Activated CD4-positive, alpha-beta memory T cell treated with anti-CD3 and anti-CD28 coated beads, Interleukin-2, amount 10 ng/mL, durations not matched to agents 7 days and 5 days (primary cell): ENCODE measurements around the gene YWHAH. TPM values are rescaled to one million over a fixed set of nuclear protein-coding genes. Genes with fewer than 3 reads are reported as not detected.

Experiments
- CTCF ChIA-PET: fragments of 350-600 bp; sonication (Branson Sonifier 250); formaldehyde crosslinking; loops from one replicate; lab custom pipeline; 2021; ENCODE audit warnings: antibody characterized with exemption, inconsistent platforms; lab: Charles Lee
- POLR2A ChIA-PET: fragments of 350-600 bp; sonication (Branson Sonifier 250); formaldehyde crosslinking; loops from one replicate; lab custom pipeline; 2021; ENCODE audit warnings: antibody characterized with exemption; lab: Charles Lee
- DNase-seq: peaks from one replicate; pipeline ENCODE4 v3.0.0-alpha.2; 2020
- H3K27ac Mint-ChIP-seq: one replicate; pipeline ENCODE4 v1.8.0; 2021; ENCODE audit warnings: mild to moderate bottlenecking, mixed read lengths
- H3K27me3 Mint-ChIP-seq: one replicate; pipeline ENCODE4 v1.8.0; 2021; ENCODE audit warnings: mixed read lengths
- H3K36me3 Mint-ChIP-seq: one replicate; pipeline ENCODE4 v1.8.0; 2021; ENCODE audit warnings: low read depth, mixed read lengths
- H3K4me1 Mint-ChIP-seq: one replicate; pipeline ENCODE4 v1.8.0; 2021; ENCODE audit warnings: mixed read lengths
- H3K4me3 Mint-ChIP-seq: one replicate; pipeline ENCODE4 v1.8.0; 2021; ENCODE audit warnings: mild to moderate bottlenecking, mixed read lengths
- H3K9me3 Mint-ChIP-seq: one replicate; pipeline ENCODE4 v1.8.0; 2021; ENCODE audit warnings: mixed read lengths
- total RNA-seq, 2 experiments: library from RNA; stranded (reverse); gene quantifications; one replicate each; pipeline ENCODE4 v1.2.3, GENCODE V29; 2021

Gene YWHAH
- total RNA-seq, 2 experiments from 2014 or later: 203 to 211 TPM

GRCh38 chr22:31927562-31927961 is 16.8 kb upstream of the YWHAH start:
- no peaks in the 10 kb centered on the region for H3K36me3 Mint-ChIP-seq
- DNase-seq: no peak
- H3K4me1 Mint-ChIP-seq: peaks cover 16% of the 10 kb centered on the region
- ChIA-PET POLR2A (no interaction called here), CTCF (no interaction called here)
- H3K9me3 Mint-ChIP-seq: no peaks in the 10 kb centered on the region
- peaks cover 37% of the 10 kb centered on the region for H3K27me3 Mint-ChIP-seq
- no peak overlapping the region for H3K27ac Mint-ChIP-seq
- no peak overlapping the region for H3K4me3 Mint-ChIP-seq

DNA sequence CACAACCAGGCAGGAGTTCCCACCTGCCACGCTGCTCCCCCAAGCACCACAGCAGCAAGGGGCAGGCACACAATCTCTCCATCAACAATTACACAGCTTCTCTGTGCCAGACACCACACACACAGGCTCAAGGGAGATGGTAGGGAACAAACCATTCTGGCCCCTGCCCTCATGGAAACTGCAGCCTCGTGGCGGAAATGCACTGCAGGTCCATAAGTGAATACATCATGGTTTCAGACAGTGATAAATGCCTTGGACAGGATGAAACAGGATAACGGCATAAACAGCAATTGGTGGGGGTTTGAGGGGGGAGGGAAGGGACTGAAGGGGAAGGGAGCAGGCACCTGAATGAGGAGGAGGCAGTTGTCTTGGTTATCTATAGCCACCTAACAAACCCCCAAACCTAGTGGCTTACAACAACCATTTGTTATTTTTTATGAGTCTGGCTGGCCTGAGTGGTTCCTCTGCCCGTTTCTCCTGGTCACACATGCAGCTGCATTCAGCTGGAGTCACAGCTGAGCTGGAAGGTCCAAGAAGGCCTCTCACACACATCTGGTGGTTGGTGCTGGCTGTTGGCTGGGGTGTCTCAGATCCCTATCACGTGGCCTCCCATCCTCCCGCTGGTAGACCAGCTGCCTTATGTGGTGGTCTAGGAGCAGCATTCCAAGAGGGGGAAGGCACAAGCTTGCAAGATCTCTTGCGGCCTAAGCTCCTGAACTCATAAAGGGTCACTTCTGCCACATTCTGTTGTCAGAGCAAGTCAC is 15.0 kb upstream of the YWHAH start:
- Mint-ChIP-seq H3K4me3 (no peak overlapping the region), H3K27ac (no peak overlapping the region), H3K9me3 (no peaks in the 10 kb centered on the region), H3K27me3 (peaks cover 29% of the 10 kb centered on the region), H3K36me3 (no peaks in the 10 kb centered on the region), H3K4me1 (peaks cover 5% of the 10 kb centered on the region)
- POLR2A ChIA-PET: no interaction called here
- CTCF ChIA-PET: interaction anchor here (0.6 to 1.4 kb wide), 2 partner anchors 41 to 137 kb away, joined by 3 to 4 read pairs; no protein-coding TSS in a partner anchor
- DNase-seq: no peak

DNA sequence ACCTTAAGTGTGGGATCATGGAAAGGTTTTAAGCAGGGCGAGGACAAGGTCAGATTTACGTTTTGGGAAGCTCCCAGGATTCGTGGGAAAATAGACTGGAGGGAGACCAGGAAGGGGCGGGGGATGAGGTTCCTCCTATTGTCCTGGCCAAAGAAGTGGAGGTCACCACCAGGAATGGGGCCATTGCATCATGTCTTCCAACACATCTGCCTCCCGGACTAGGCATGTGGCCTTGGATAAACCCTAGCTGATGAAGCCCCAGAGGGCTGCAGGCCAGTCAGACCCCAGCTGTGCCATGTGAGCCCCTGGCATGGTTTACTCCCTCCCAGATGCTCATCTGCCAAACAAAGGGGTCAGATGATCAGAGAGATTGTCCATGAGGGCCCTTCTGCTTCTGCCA is 11.5 kb upstream of the YWHAH start:
- CTCF ChIA-PET: interaction anchor here (1.5 kb wide), 1 partner anchor 37 kb away, joined by 3 read pairs; no protein-coding TSS in a partner anchor
- H3K9me3 Mint-ChIP-seq: no peaks in the 10 kb centered on the region

DNA sequence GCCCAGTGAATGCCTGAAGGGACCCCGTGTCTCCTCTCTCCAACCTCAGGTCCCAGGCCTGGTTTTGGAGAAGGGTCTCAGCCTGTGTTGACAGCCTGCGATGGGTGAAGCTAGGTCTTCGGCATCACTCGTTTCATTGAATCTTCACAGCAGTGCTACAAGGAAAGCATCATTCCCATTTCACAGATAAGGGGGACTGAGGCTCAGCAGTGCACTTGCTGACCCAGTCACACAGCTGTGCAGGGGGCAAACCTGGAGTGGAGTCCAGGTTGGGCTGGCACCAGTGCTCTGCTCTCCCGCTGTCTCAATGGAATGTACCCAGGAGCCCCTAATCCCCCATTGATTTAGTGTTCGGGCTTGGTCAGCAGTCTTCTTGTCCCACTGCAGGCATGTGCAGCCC is 10.9 kb upstream of the YWHAH start:
- no peaks in the 10 kb centered on the region for H3K36me3 Mint-ChIP-seq
- H3K4me1 Mint-ChIP-seq: peaks cover 2% of the 10 kb centered on the region
- CTCF ChIA-PET: interaction anchor here (1.5 kb wide), 1 partner anchor 37 kb away, joined by 3 read pairs; no protein-coding TSS in a partner anchor
- H3K9me3 Mint-ChIP-seq: no peaks in the 10 kb centered on the region
- H3K27ac Mint-ChIP-seq: no peak overlapping the region
- POLR2A ChIA-PET: no interaction called here
- DNase-seq: no peak
- no peak overlapping the region for H3K4me3 Mint-ChIP-seq
- peaks cover 9% of the 10 kb centered on the region for H3K27me3 Mint-ChIP-seq

More for the DNA sequence above, 11.5 kb upstream of the YWHAH start:
- DNase-seq: no peak
- POLR2A ChIA-PET: no interaction called here
- Mint-ChIP-seq H3K36me3 (no peaks in the 10 kb centered on the region), H3K27me3 (peaks cover 11% of the 10 kb centered on the region), H3K4me3 (no peak overlapping the region), H3K4me1 (peaks cover 2% of the 10 kb centered on the region), H3K27ac (no peak overlapping the region)

DNA sequence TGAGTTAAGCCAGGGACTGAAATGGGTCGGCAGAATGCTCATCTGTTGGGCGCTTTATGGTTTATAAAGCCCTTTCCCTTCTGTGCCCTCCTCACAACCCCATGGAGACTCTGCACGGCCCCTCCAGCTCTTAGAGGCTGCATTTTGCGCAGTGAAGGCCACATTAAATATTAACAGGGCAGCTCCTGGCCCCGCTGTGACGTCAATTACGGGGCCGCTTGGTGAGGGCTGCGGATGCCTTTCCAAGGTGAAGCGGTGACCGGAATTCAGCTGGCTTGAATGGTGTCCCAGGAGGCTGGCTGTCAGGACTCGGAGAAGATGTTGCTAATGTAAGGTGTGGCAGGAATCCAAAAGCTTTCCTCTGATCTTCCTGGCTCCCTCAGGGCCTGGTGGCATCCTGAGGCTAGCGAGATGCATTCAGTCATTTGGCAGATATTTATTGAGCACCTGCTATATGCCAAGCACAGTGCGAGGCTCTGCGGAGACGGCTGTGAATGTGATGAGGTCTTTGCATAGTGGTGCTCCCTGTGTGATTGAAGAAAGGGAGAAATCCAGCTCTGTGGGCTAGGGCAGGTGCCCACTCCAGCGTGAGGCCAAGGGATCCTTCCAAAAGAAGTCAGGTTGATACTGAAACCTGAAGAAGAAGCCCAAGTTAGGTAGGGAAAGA is 10.4 kb upstream of the YWHAH start:
- CTCF ChIA-PET: interaction anchor here (1.0 kb wide), 1 partner anchor 272 kb away, joined by 3 read pairs; the partner anchor contains the start of gene PISD
- Mint-ChIP-seq H3K27me3 (peaks cover 10% of the 10 kb centered on the region), H3K4me1 (peaks cover 2% of the 10 kb centered on the region), H3K27ac (no peak overlapping the region), H3K36me3 (no peaks in the 10 kb centered on the region), H3K4me3 (no peak overlapping the region), H3K9me3 (no peaks in the 10 kb centered on the region)
- no peak for DNase-seq
- POLR2A ChIA-PET: no interaction called here

DNA sequence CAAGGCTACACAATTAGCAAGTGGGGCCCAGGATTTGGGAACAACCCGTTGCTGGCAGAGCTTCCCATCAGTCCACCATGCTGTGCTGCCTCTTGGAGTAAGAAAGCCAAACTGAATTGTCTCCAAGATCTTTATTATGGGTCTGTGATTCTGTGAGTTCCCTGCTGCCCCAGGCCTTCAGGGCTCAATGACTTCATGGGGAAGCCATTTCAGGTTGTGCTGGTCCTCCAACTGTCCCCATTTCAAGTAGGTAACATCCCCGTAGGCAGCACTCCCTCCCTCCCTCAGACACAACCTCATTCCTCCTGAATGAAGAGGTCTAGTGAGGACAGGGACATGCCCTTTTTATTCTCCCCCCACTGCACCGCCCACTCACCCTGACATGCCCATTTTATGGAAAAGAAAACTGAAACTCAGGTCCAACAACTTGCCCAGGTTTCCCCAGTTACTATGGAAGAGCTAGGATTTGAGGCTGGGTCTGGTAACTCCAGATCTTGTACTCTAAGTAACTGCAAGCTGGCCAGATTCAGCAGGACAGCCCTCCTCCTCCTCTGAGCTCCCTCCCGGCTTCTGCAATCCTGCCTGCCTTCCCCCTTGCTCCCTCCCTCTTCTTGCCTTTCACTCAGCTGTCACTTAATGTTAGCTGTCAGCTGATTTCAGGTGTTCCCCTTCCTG is 8.2 kb upstream of the YWHAH start:
- ChIA-PET CTCF (interaction anchor here (0.7 kb wide), 1 partner anchor 34 kb away, joined by 3 read pairs; no protein-coding TSS in a partner anchor), POLR2A (no interaction called here)
- no peak for DNase-seq
- Mint-ChIP-seq H3K9me3 (no peaks in the 10 kb centered on the region), H3K36me3 (no peaks in the 10 kb centered on the region), H3K27ac (no peak overlapping the region), H3K4me1 (peaks cover 2% of the 10 kb centered on the region), H3K27me3 (peaks cover 7% of the 10 kb centered on the region), H3K4me3 (no peak overlapping the region)

GRCh38 chr22:31937341-31937740 is 7.0 kb upstream of the YWHAH start:
- Mint-ChIP-seq H3K27ac (no peak overlapping the region), H3K4me1 (peaks cover 4% of the 10 kb centered on the region), H3K4me3 (no peak overlapping the region), H3K27me3 (peaks cover 7% of the 10 kb centered on the region), H3K36me3 (no peaks in the 10 kb centered on the region), H3K9me3 (no peaks in the 10 kb centered on the region)
- DNase-seq: no peak
- POLR2A ChIA-PET: no interaction called here
- CTCF ChIA-PET: no interaction called here

GRCh38 chr22:31938296-31938695 is 6.0 kb upstream of the YWHAH start:
- no peak overlapping the region for H3K4me3 Mint-ChIP-seq
- no peaks in the 10 kb centered on the region for H3K36me3 Mint-ChIP-seq
- H3K9me3 Mint-ChIP-seq: no peaks in the 10 kb centered on the region
- DNase-seq: no peak
- CTCF ChIA-PET: interaction anchor here (1.1 kb wide), 1 partner anchor 18 kb away, joined by 3 read pairs; no protein-coding TSS in a partner anchor
- POLR2A ChIA-PET: no interaction called here
- peaks cover 6% of the 10 kb centered on the region for H3K27me3 Mint-ChIP-seq
- no peak overlapping the region for H3K27ac Mint-ChIP-seq
- H3K4me1 Mint-ChIP-seq: peaks cover 8% of the 10 kb centered on the region

- Mint-ChIP-seq H3K9me3 (no peaks in the 10 kb centered on the region), H3K27me3 (peaks cover 5% of the 10 kb centered on the region), H3K27ac (no peak overlapping the region), H3K4me1 (peaks cover 16% of the 10 kb centered on the region), H3K4me3 (no peak overlapping the region), H3K36me3 (no peaks in the 10 kb centered on the region)
- no peak for DNase-seq
- ChIA-PET CTCF (no interaction called here), POLR2A (interaction anchor here (1.6 kb wide), 1 partner anchor 24 kb away, joined by 3 read pairs; no protein-coding TSS in a partner anchor)
These were observed 3.8 kb upstream of the YWHAH start for GRCh38 chr22:31940506-31940905.

GRCh38 chr22:31942091-31942490 is 2.2 kb upstream of the YWHAH start:
- Mint-ChIP-seq H3K27me3 (peaks cover 3% of the 10 kb centered on the region), H3K27ac (no peak overlapping the region), H3K4me1 (peaks cover 18% of the 10 kb centered on the region), H3K36me3 (no peaks in the 10 kb centered on the region), H3K9me3 (no peaks in the 10 kb centered on the region), H3K4me3 (peak overlapping the region; percentile 22)
- no peak for DNase-seq
- ChIA-PET POLR2A (interaction anchor here (1.0 to 1.6 kb wide), 3 partner anchors 26 to 280 kb away, joined by 3 read pairs; partner anchors contain the start of genes DEPDC5 and PISD), CTCF (interaction anchor here (2.5 kb wide), 1 partner anchor 276 kb away, joined by 8 read pairs; no protein-coding TSS in a partner anchor)

DNA sequence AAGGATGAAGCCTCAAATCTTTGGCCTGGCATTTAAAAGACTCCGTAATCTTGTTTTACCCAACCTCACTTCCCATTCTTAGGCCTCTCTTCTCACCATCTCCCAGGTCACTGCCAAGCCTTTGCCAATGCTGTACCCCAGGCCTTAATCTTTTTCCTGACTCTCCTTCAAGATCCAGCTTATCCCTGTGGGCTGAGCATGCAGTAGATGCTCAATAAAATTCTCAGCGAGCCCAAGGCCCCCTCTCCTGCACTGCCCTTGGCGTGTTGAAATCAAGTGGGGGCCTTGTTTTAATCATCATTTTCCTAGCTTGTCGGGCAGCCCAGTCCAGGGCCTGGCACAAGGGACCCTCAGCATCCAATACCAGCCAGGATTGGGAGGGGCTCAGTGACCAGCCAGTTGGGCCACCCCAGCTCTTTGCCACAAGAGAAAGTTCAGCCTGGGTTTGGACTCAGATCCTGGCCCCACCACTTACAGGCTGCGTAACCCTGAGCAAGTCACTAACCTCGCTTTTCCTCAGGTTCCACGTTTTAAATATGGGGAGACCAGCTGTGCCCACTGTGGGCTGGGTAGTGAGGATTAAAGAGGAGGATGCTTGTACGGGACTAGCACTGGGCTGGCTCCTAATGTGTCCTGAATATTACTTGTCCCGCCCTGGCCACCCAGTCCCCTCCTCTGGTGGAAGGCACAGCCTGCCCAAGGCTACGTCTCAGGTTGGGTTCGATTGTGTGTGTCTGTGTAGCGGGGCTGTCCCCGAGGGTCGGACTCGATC is 943 bp upstream of the YWHAH start:
- POLR2A ChIA-PET: interaction anchor here (0.8 to 1.3 kb wide), 4 partner anchors 190 to 282 kb away, joined by 3 to 9 read pairs (median 4); partner anchors contain the start of genes DEPDC5, PISD and PRR14L
- Mint-ChIP-seq H3K4me3 (peak overlapping the region; percentile 8), H3K27ac (peak overlapping the region; percentile 91)

More for the DNA sequence above, 943 bp upstream of the YWHAH start:
- Mint-ChIP-seq H3K9me3 (no peaks in the 10 kb centered on the region), H3K4me1 (peaks cover 28% of the 10 kb centered on the region), H3K36me3 (peaks cover 11% of the 10 kb centered on the region), H3K27me3 (peaks cover 2% of the 10 kb centered on the region)
- CTCF ChIA-PET: interaction anchor here (2.5 kb wide), 1 partner anchor 278 kb away, joined by 8 read pairs; no protein-coding TSS in a partner anchor
- DNase-seq: no peak
